Limb (tissue), 2 donors: ENCODE measurements around the gene FKRP.

Experiments used
- DNase-seq, 2 donors: peaks; one replicate each; pipeline ENCODE4 v3.0.0-alpha.2; 2016; ENCODE audit errors: extremely low spot score in 2 of 2

FKRP gene

DNA sequence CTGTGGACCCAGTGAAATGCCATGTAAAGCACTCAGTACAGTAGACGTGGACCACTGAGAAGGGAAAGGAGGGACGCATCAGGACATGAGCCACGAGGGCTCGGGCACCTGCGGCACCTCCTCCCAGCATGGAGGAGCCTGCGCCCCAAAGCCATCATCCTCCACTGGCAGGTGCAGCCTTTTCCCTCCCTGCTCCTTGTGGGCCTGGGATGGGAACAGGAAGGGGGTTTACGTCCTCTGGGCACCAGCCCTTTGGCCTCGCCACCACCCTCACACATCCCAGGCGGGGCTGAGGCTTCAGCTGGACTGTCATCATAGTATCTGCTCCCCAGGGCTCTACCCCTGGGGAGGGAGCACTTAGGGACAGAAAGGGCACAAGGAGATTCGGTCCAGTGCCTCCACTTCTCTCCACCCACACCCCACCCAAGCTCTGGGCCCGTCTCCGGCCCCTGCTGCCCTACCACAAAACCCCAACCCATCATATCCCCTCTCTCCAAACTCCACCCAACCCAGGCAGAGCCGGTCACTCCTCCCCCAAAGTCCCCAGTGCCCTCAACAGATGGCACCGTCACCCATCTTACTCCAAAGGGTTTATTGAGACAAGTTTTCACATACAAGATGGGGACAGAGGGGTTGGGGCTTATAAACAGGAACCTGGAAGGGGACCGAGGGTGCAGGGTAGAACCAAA lies 26.8 kb upstream of the FKRP start:
- no peak for DNase-seq

DNA sequence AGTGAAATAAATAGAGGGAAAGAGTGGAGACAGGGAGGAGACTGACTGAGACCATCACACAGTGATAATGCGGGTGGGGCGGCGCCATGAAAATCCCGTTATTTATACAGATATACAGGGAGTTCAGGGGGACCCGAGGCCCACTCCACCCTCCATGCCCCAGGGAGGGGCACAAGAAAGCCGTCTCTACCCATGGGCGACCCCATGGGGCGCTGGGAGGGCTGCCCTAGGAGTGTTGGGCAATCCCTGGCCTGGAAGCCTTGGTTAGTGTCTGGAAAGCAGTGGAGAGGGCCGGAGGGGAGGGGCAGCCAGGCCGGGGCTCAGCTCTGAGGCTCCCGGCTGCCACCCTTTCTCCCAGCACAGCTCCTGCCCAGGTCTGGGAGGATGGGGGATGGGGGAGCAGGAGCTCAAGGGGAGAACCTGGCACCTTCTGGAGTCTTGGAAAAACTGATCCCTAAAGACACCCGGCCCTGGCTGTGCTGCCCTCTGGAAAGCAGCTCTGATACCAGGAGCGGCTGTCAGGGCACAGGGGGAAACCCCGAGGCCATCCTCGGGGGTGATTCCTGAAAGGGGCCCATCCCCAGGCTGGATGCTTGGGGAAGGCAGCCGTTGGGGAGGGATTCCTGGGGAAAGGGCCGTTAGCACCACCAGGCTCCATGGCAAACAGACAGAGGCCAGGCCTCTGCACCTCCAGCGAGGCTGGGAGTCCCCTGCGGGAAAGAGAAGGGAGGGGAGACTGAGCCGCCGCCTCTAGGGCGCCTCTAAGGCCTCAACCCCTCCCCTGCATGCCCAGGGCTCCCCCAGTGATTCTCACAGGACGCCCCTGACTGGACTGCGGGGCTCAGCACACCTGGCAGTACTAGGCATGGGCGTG lies 26.0 kb upstream of the FKRP start:
- peak in 1 of 2 donors; percentile 22 for DNase-seq

DNA sequence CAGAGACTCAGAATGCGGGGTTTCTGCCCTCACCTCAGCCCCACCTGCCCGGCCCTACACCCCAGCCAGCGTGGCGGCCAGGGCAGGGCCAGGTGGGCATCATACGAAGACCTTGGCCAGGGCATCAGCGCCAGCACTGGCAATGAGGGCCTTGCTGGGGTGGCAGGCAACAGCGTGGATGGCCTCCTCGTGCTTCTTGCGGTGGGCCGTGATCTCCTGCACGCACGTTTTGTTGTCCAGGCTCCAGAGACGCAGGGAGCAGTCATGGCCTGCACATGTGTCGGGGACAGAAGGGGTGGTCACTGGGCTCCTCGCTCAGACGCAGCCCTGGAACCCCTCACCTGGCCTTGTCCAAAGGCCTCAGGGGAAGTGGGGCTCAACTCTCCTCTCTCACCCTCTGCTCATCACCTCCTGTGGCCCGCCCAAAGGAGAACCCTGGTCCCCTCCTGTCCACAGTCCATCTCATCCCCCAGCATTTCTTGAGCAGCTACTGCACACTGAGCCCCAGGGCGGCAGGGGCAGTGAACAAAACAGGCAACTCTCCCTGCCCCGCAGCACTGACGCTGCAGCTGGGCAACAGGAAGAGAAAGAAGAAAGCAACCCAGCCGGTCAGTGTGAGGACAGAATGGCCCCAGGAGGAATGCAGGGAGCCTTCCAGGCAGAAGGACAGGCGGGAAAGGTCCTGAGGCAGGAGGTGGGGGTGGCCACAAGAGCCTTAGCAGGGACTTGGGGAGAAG lies 25.2 kb upstream of the FKRP start:
- DNase-seq: peak in 1 of 2 donors; percentile 32

DNA sequence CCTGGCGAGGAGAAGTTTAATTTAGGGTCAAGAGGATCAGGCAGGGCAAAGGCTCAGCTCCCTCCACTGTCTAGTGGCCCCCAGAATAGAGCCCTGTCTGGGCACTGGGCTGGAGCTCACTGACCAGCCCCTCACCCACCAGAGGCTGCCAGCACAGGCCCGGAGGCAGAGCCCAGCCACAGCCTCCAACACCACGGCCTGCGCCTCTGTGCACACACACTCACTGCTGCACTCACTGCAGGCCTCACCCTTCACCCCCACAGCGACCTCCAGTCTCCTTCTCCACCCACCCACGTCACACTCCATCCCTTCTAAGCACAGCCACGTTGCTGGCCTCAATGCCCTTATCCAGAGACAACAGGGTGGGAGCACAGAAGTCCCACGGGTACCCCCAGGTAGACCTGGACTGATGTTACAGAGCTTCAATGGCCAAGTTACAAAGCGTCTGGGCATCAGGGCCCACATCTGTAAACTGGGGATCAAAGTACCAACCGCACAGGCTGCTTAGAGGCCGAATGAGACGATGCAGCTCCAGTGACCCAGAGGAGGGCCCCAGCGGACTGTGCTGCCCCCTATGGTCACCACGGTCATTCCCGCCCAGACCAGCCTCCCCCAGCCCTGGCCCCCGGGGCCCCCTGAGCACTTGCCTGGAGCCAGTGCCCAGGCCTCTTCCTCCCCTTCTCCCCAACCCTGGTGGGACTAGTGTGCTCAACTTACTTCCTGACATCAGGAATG lies 24.4 kb upstream of the FKRP start:
- DNase-seq: peak in 1 of 2 donors; percentile 34

DNA sequence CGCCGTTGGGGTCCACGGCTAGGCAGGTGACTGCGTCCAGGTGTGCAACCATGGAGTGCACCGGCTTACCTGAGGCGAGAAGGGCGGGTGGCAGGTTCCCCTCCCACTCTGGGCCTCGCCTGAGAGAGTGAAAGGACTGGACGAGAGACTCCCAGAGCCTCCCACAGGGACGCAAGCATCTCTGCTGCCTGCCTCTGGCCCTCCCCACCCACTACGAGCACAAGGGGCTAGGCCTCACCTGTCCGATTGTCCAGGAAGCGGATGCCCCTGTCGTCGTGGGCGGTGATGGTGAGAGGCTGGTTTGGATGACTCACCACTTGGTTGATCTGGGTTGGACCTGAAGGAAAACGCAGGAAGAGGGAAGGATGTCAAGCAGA lies 23.9 kb upstream of the FKRP start:
- no peak for DNase-seq

DNA sequence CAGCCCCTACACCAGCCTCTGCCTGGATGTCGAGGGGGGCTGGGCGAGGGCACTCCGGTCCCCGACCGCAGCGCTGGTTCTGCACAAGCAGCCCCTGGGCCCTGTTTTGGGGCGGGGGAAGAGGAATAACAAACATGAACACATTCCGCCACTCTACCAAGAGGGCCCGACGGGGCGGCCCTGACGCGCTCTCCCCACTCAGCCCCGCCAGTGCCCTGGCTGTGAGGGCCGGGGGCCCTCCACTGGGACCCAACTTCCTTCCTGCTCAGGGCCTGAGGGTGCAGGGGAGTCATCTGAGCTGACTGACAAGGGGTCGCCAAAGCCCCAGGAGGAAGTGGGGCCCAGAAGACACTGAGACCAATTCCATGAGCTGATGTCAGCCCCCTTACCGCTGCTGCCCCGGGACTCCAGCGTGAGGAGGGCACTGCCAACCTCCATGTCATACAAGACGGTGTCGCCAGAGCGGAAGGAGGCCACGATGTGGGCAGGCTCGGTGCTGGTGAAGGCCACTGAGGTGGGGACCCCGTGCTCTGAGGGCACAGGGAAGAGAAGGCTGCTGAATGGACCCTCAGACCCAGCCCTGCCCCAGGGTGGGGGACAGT lies 23.3 kb upstream of the FKRP start:
- peak in 1 of 2 donors; percentile 25 for DNase-seq

DNA sequence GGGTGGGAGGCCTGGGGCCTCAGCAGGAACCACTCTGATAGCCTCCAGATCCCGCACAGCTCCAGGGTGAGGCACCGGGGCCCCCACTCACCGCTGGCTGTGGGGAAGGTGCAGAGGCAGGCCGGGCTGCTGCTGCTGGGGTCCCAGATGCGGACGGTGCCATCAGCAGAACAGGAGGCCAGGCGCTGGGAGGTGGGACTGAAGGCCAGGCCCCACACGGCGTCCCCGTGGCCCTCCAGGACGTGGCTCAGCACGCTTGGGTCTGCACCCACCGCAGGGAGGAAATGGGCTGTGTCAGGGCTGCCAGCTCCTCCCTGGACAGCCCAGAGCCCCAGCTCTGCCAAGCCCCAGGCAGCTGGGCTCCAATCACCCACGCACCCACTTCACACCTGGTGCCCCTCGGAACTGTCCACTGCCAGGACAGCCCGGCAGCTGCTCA lies 22.8 kb upstream of the FKRP start:
- DNase-seq: peak in 1 of 2 donors; percentile 21

DNA sequence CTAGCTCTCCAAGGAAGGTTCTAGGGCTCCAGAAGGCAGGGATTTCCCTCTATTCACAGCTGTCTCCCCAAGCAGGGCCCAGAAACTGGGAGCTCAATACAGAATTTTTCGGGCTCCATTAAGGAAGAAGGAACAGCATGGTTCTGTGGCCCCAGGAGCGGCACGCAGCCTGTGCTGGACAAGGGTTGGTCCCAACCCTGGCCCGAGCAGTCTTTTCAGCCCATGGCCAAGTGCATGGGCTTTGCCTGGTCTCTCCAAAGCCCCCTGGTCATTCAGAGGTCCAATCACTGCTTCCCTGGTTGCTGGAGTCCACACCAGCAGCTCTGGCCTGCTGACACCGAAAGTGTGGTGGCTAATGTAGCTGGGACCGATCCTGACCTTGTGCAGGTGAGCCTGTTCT lies 22.4 kb upstream of the FKRP start:
- DNase-seq: no peak

DNA sequence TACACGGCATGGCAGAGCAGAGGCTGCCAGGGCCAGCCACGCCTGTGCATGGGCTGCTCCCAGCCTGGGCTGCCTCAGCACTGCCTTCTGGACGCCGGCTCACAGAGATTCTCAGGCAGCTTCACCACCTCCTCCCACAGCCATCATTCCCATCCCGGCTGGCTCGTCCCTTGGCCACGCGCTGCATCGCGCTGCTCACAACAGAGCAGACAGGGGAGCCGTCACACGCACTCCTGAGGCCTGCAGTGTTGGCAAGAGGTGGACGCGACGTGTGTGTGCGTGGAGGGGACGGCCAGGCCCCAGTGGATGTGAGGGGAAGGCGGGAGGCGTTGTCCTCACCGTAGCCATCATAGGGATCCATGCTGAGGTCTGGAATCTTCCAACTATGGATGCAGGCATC lies 21.4 kb upstream of the FKRP start:
- DNase-seq: no peak

DNA sequence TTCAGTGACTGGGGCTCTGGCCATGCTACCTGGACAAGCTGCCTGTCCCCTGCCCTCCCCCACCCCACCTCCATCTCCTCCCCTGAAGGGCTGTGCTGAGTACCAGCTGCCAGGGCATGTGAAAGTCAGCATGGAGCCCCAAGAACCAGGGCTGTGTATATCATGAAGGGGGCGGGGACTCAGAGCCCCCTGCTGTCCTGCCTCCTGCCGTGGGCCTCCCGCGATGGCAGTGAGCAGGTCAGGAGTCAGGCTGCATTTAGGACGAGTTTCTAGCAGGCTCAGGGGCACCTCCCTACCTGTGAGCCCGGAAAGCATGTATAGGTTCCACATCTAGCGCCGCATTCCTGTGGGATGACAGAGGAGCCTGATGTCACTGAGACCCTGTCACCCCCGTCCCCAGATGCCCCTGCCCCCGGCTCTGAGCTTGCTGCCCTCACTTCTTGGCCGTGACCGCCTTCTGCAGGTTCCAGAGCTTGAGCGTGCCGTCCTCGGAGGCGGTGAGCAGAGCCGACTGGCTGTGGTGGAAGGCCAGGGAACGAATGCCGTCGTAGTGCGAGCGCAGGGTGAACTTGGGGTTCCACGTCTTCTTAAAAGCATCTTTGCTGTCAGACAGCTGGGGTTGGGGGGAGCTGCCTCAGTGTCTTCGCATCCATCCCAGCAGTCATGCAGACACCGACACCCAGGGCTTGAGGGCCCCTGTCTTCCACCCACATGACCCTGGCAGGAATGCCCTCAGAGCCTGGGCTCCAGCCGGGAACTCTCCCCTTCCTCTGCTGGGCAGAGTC lies 20.6 kb upstream of the FKRP start:
- peak in 1 of 2 donors; percentile 26 for DNase-seq

DNA sequence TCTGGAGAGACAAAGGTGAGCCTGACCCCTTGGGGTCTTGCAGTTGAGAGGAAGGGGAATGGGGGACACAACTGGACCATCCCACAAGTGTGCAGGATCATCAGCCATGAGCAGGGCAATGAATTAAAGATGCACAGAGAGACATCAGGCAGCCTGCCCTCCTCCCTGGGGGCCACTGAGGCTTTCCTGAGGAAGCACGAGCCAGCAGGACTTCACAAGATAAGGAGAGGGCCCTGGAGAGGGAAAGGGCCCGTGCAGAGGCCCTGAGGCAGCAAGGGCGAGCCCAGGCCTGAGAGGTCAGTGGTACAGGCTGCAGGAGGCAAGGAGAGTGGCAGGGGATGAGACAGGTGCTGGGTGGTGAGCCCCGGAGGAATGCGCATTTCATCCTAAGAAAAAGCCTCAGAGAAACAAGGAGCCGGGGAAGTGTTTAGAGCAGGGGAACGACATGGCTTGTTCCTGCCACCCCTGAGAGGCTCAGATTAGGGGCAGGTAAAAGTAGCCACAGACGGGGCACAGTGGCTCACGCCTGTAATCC lies 19.9 kb upstream of the FKRP start:
- DNase-seq: no peak

DNA sequence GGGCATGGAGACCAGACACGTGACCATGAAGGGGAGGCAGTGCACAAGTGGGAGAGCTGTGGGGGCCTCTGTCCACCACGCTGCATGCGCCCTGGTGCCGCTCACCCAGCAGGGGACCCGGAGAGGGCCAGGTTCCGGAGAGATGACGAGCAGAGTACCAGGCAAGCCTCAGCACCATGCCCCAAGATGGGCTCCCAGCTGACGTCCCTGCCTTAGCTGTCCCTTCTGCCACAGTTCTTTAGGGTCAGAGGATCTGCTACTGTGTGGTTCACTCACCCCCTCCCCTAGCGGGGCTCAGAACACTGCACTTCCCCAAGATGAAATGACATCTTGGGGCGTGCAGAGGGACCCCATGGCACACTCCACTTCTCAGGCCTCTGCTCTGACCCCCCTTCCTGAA lies 19.3 kb upstream of the FKRP start:
- DNase-seq: peak in 1 of 2 donors; percentile 24

DNA sequence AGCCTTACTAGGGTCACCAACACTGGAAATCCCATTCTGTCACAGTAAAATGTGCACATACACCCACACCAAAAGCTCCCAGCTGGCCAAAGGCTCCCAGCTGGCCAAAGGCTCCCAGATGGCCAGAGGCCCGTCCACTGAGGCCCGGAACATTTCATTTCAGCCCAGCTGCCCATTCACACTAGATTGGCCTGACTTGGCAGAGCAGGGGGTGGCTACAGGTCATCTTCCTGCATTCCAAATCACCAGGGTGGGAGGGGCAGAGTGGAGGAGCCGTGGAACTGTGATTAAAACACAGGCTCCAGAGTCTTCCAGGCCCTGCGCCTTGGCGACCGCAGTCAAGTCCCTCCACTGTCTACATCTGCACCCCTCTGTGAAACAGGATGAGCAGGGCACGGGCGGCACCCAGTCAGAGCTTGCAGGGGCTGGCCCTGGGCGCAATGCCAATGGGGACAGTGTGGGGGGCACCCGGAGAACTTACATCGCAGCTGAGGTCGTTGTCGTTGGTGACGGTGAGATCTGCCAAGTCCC lies 18.8 kb upstream of the FKRP start:
- peak in 1 of 2 donors; percentile 34 for DNase-seq

DNA sequence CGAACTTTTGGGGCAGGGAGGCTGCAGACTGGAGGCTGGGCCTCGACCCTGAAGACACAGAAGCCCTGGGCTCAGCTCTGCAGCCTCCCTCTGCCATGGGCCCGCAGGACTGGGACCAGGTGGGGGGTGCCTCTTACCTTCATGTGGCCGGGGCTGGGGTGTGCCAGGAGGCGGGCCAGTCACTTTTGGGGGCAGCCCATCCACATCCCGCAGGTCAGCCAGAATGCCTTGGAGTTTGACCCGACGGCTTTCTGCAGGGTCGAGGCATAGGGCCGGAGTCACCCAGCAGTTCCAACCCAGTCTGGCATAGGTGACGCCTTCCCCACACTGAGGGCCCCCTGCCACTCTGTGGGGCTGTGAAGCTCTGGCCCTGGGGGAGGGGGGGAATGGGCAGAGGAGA lies 18.1 kb upstream of the FKRP start:
- DNase-seq: no peak

DNA sequence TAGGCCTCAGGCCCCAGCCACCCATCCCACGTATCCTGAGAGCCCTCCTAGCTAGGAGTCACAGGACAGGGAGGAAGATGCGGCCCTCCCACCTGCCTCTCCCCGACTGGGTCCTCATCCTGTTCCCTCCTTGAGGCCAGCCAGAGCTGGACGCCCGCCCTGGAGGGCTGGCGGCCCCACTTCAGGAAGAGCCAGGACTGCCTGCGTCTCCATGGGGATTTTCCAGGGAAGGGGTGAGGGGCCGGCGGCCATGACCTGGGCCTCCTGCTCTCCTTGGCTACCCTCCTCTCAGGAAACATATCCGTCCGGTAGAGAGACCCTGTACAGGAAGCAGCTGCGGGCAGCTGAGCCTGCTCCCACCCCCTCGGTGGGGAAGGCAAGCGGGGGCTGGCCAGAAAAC lies 17.6 kb upstream of the FKRP start:
- DNase-seq: peak in 1 of 2 donors; percentile 24

DNA sequence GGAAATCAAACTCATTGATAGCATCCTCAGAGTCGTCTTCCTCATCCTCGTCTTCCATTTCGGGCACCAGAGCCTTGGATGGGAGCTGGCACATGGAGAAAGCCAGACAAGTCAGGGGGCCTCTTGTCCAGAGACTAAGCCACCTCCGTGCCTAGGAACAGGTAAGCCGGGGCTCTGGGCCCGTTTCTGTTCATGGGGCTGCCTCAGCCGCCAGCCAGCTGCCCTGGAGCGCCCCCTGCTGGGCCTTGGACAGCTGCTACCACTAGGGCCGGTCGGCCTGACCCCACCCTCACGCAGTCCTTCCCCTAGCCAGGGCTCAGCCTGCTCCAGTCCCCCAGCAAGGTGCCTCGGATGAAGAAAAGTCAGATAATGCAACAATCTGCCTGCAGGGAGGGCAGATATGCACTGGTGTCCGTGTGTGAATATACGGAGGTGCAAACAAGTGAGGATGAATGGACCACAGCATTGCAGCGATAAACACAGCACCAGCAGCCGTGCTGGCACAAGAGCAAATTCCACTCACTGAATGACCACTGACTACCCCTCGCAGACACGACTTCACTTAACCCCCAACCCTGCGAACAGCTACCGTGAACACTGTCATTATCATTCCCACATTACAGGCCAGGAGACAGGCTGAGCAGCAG lies 17.0 kb upstream of the FKRP start:
- peak; percentile 41 to 77 for DNase-seq

DNA sequence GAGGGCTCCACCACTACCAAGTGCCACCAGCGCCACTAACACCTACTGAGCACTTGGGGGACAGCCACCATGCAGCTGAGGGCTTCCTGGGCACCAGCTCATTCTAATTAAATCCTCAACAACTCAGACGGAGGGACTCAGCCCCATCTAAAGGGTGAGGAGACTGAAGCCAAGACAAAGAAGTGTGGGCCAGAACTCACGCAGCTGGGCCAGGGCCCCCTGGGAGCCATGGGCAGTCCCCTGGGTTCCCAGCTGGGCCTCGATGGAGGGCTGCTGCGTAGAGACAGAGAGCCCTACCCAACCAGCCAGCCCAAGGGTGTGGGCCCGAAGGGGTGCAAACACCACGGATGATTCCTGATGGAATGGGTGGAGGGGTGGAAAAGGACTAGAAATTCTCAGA lies 16.2 kb upstream of the FKRP start:
- DNase-seq: no peak

DNA sequence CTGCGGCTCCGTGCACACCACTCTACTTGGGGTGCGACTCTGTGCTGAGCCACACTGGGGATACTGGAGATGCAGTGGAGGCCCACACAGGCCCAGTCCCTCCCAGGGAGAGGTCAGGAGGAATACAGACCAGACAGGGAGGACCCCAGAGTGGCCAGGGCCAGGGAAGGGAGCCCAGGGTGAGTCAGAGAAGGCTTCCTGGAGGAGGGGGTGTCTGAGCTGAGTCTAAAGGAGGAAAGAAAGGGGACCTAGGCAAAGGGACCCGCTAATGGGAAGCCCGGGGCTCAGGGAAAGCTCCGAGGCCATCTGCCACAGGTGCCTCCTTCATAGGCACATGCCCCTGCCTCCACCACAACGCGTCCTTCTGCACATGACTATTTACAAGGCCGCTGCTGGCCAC lies 15.7 kb upstream of the FKRP start:
- DNase-seq: no peak

DNA sequence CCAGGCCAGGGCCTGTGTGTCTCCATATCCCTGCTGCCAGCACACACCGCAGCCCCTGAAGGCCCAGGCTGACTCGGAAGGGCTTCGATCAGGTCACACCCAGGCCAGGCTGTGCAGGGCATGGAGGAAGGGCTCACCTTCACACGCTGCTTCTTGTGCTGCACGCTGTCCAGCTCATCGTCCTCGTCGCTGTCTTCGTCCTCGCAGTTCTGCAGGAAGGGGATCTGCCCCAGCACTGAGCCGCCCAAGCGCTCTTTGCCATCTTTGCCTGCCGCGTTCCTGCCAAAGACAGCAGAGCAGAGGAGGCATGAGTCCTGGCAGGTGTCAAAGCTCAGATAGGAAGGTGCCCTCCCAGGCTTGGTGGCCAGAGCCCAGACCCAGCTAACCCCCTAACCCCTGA lies 15.3 kb upstream of the FKRP start:
- no peak for DNase-seq
